ENCODE measurements around the gene GALC.

Gene GALC

DNA sequence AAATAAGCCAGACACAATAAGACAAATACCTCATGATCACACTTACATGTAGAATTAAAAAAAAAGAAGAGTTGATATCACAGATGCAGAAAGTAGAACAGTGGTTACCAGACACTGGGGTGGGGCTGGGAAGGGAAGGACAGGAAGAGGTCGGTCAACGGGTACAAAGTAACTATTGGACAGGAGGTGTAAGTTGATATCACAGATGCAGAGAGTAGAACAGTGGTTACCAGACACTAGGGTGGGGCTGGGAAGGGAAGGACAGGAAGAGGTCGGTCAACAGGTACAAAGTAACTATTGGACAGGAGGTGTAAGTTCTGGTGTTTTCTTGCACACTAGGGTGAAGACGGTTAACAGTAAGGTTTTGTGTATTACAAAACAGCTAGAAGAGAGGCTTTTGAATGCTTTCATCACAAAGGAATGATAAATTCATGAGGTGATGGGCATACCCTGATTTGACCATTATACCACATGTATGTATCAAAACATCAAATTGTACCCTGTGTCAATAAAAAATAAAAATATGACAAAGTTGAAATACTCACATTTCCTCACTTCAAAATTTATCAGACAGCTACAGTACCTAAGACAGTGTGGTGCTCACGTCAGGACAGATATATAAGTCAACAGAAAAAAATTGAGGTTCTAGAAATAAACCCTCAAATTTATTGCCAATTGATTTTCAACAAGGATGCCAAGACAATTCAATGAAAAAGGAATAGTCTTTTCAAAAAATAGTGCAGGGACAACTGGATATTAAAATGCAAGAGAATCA, 32.8 kb downstream of the GALC start:
- DNase-seq (ENCODE audit: extremely low read depth in 1 of 2, low read depth in 1 of 2), result no peak

DNA sequence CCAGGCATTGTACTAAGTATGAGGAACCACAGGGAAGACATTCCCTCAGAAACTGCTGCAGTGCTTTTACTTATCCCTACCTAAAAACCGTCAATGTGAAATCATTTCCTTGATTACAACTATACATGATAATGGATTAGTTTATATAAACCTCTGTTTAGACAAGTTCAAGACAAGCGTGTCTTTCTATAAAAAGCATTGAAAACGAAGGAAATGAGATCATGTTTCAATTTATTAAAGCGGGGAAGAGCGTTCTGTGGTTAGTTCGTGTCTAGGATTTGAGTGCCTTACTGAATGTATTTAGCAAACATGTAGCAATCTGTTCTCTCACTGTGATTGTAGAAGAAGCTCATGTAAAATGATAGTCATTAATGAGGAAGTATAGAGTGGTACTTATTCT, 37.5 kb downstream of the GALC start:
- DNase-seq (ENCODE audit: extremely low read depth in 1 of 2, low read depth in 1 of 2), result no peak

GRCh38 chr14:87952307-87953094, 40.5 kb downstream of the GALC start:
- DNase-seq (ENCODE audit: extremely low read depth in 1 of 2, low read depth in 1 of 2), result no peak

- no peak for DNase-seq (ENCODE audit: extremely low read depth in 1 of 2, low read depth in 1 of 2)
These were observed 47.9 kb downstream of the GALC start for GRCh38 chr14:87944987-87945604.

GRCh38 chr14:87940894-87941293, 52.1 kb downstream of the GALC start:
- no peak for DNase-seq (ENCODE audit: extremely low read depth in 1 of 2, low read depth in 1 of 2)

- DNase-seq (ENCODE audit: extremely low read depth in 1 of 2, low read depth in 1 of 2), result no peak
These were observed 52.6 kb downstream of the GALC start for GRCh38 chr14:87940382-87940781.

DNA sequence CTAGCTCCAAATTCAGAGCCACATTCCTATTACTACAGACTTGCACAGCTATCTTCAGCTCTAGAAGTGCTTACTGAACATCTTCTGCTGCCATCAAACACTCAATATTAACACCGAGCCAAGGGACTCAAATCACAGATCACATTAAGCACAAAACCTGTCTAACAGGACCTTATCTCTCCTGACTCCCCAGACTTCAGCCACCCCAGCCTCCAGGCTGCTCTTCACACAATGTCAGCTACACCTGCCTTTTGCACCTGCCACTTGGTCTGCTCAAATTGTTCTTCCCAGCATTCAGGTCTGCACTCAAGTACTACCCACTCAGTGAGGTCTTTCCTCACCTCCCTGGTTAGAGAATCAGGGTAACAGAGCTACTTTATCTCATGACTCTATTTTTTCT, 57.1 kb downstream of the GALC start:
- no peak for DNase-seq (ENCODE audit: extremely low read depth in 1 of 2, low read depth in 1 of 2)

DNA sequence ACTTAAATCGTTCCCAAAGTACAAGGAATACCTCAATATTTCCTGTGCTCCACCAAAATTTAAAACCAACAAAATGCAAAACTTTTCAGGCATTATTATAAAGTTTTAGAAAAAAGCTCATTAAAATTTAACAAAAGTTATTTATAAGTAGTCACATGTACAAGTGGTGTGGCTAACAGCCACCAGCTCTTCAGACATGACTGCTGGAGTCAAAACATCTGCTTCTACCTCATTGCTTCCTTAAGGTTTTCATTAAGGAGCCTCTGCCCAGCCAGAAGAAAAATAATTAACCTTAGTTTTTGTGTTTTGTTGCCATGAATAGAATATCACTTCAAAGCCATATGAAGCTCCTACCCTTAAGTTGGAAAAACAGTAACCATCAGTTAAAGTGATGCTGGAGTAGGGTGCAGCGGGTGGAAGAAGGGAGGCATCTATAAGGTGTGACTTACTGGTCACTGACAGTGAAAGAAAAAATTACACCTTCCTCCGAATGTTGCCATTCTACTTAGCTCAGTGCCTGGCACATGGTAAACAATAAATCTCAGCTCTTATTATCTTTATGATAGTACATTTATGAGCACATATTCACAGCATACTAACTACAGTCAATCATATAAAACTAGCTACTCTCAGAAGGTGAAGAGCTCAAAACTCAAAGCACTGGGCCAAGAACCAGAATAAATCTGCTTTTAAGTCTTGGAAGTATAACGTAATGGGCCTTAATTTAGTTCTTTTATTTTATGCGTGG, 57.7 kb downstream of the GALC start:
- DNase-seq (ENCODE audit: extremely low read depth in 1 of 2, low read depth in 1 of 2), result no peak

GRCh38 chr14:87934185-87934584, 58.8 kb downstream of the GALC start:
- DNase-seq (ENCODE audit: extremely low read depth in 1 of 2, low read depth in 1 of 2), result no peak

DNA sequence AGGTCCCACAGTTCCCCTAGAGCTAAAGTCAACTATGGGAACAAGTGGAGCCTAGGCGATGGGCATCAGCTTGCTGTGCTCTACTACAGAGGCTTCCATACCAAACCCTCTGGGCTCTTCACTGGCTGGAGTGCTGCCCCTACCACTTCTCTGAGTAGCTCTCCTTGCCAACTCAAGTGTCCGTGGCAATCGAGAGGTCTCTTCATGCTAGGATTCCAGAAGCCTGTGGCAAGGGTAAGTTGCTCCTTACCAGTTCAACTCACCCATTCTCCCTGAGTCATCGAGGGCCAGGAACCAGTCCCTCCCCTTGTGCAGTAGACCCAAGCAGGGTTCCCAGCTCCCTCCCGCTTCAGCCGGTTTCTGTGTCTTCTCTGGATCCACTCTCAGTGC, 76.1 kb downstream of the GALC start:
- no peak for DNase-seq (ENCODE audit: extremely low read depth in 1 of 2, low read depth in 1 of 2)

DNA sequence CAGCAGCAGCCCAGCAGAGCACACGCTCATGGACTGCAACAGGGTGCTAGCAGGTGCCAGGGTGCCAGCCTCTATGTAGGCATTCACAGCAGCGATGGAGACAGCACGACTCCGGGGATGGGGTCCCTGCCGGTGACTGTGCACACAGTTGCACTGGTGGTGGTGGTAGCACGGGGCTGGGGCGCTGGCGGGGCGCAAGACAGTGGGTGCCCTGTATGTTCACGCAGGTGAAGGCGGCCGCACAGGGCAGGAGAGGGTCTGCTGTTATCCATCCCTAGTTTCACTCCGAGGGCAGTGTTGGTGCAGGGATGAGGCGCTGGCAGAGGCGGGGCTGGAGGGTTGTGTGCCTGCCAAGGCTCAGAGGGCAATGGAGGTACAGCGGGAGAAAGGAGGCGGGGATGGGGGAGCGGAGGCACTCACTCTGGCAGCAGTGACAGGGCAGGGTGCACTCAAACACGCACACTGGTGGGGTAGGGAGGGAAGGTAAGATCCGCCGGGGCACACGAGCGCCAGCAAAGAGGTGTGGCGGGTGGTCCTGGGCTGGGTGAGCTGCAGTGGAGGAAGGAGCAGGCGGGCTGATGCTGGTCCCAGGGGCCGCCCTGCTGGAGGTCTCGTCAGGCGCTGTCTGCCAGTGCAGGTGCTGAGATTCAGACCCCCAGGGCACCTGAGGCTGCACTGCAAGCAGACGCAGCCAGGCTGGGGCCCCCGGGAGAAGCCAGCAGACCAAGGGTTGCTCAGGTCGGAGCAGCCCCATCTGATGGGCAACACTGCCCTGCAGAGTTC, 76.7 kb downstream of the GALC start:
- DNase-seq (ENCODE audit: extremely low read depth in 1 of 2, low read depth in 1 of 2), result no peak

GRCh38 chr14:87908550-87908949, 84.4 kb downstream of the GALC start:
- no peak for DNase-seq (ENCODE audit: extremely low read depth in 1 of 2, low read depth in 1 of 2)

GRCh38 chr14:87901652-87902051, 91.3 kb downstream of the GALC start:
- no peak for DNase-seq (ENCODE audit: extremely low read depth in 1 of 2, low read depth in 1 of 2)

- DNase-seq (ENCODE audit: extremely low read depth in 1 of 2, low read depth in 1 of 2), result no peak
These were observed 91.7 kb downstream of the GALC start for GRCh38 chr14:87901236-87901635.

- no peak for DNase-seq (ENCODE audit: extremely low read depth in 1 of 2, low read depth in 1 of 2)
These were observed 93.8 kb downstream of the GALC start for GRCh38 chr14:87899228-87899627.

- no peak for DNase-seq (ENCODE audit: extremely low read depth in 1 of 2, low read depth in 1 of 2)
These were observed 94.7 kb downstream of the GALC start for GRCh38 chr14:87898301-87898700.

- no peak for DNase-seq (ENCODE audit: extremely low read depth in 1 of 2, low read depth in 1 of 2)
These were observed 96.3 kb downstream of the GALC start for GRCh38 chr14:87896393-87897380.

DNA sequence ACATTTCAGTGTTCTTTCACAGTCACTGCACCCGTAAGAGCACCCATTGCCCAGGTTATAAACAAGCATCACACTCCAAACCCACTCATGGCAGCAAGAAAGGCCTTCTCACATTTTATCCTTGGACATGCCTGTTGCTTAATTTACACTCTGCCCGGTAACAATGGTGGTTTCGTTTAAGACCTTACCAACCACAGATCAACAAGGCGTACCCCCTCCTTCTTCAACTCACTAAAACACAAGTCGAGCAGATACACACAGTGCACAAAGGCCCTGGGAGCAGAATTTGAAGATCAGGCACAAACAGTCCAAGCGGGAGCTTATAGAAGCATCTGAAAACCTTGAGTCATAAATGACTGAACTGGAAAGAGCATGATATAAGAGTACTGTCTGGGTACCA, 98.1 kb downstream of the GALC start:
- DNase-seq (ENCODE audit: extremely low read depth in 1 of 2, low read depth in 1 of 2), result no peak

DNA sequence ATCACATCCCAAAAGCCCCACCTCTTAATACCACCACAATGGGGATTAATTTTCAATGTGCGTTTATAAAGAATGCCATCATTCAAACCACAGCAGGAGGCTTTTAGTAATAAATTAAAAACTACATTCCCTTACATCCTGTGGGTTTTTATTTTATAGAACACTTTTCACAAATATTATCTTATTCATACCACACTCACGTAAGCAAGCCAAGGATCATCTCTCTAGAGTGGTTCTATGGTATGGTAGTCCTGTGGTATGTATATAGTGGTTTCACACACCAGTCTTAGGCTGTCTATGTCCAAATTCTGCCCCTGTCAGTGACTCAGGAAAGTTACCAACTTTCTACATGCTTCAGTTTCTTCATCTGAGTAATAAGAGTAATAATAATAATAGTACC, 100.2 kb downstream of the GALC start:
- no peak for DNase-seq (ENCODE audit: extremely low read depth in 1 of 2, low read depth in 1 of 2)
